H1 (cell line): Measurements from ENCODE around the gene DPH6. TPM values are rescaled to one million over a fixed set of nuclear protein-coding genes. Genes with fewer than 3 reads are reported as not detected.

Experiments
- EP300 ChIP-seq, 2 experiments: IDR thresholded peaks; 1 replicate in 1 of 2; 2 replicates in 1 of 2; pipeline ENCODE4 v1.6.1; 2011 to 2012; ENCODE audit warnings: low read depth in 2 of 2, low read length in 2 of 2, mild to moderate bottlenecking in 2 of 2, borderline replicate concordance in 1 of 2, inconsistent platforms in 1 of 2, moderate library complexity in 1 of 2
- polyA plus RNA-seq, 7 experiments: library from polyadenylated mRNA; depleted of rRNA in 3 of 7; stranded (reverse) in 5 of 7; unstranded in 2 of 7; fragments of >200 nt in 5 of 7; fragments of 200-250 nt in 2 of 7; gene quantifications; 1 replicate in 5 of 7; 2 replicates in 1 of 7; 4 replicates in 1 of 7; pipeline versions ENCODE4 v1.2.1 to v1.2.3, GENCODE V29; 2011 to 2013; ENCODE audit warnings: missing spikeins in 2 of 7, mixed read lengths in 2 of 7
- total RNA-seq: library from RNA; stranded (reverse); fragmentation: NEBNext Ultra II Directional; extraction: Animal tissue kit (Norgen Biotek cat#: 25700); gene quantifications from 2 replicates; pipeline ENCODE4 v1.2.1, GENCODE V29; 2021
- TF ChIP-seq, protein P1 (sequence below): IDR thresholded peaks from 2 replicates; pipeline ENCODE4 v1.6.1; 2011; ENCODE audit warnings: low read length, improper control_type of control experiment

DPH6 gene
- total and polyA plus RNA-seq, 2 of the 8 experiments (the other 6 are each of a cell fraction or from before 2014, with no cell fraction given): 21.6 to 30.5 TPM

DNA sequence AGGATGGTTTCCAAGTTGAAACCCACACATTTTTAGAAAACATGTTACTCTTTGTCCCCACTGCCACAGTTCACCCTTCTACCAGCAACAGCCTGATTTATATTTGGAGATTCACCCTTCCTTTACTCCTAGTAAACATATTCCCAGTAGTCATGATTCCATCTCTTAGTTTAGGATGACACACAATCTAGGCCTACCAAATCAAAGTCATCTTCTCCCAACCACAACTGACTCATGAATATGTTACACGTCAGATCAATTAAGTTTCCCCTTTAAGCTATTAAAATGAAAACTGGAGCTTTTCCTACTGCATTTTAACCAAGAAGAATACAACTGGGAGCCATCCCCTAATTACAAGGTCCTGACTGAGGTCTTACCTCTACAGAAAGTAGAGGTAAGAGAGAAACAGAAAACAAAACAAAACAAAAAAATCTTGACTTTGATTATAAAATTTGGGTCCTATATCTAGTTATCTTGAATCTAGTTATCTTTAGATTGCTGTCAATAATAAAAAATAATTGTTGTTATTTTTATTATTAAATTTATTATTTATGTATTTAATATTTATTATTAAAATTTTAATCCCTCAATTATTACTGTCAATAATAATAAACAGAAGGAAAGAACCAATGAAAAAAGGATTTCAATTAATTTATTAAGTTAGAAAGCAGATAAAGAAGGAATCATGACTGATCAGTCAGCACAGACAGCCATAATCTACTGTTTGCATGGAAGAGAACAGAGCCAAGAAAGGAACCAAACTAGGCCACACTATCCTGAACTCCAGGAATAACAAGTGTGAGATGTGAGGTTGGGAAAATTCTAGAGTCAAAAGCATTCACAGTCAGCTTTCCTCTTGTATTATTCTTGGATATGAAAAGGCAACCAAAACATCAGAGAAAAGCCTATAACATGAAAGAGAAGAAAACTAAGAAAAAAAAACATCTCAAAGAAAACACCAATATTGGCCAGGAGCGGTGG lies 12.5 kb downstream of the DPH6 start (continued):
- no peak for TF ChIP-seq EP300 (IDR thresholded peaks at IDR 0.05; ENCODE audit: borderline replicate concordance in 1 of 2, low read depth in 2 of 2, low read length in 2 of 2)
- TF ChIP-seq, protein P1, sequence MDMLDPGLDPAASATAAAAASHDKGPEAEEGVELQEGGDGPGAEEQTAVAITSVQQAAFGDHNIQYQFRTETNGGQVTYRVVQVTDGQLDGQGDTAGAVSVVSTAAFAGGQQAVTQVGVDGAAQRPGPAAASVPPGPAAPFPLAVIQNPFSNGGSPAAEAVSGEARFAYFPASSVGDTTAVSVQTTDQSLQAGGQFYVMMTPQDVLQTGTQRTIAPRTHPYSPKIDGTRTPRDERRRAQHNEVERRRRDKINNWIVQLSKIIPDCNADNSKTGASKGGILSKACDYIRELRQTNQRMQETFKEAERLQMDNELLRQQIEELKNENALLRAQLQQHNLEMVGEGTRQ: no peak
